ENCODE results near the gene ZNF483.

DNA sequence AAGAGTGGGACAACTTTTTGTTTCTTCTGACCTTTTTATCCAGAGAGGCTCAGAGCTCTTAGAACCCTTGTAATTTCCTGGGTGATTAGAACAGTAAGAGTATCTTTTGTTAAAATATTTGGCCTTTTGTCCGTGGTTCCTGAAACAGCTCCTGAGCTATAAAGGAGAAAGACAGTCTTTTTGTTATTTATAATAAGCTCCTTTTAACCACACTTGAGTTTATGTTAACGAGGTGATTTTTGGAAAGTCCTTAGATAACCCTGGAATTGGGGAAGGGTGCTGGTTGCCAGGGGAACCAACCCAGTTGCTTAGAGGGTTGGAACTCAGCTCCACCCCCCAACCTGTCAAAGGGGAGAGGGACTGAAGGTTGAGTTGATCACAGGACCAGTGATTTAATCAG is 4.8 kb downstream of the ZNF483 start:
- TF ChIP-seq, protein P1, sequence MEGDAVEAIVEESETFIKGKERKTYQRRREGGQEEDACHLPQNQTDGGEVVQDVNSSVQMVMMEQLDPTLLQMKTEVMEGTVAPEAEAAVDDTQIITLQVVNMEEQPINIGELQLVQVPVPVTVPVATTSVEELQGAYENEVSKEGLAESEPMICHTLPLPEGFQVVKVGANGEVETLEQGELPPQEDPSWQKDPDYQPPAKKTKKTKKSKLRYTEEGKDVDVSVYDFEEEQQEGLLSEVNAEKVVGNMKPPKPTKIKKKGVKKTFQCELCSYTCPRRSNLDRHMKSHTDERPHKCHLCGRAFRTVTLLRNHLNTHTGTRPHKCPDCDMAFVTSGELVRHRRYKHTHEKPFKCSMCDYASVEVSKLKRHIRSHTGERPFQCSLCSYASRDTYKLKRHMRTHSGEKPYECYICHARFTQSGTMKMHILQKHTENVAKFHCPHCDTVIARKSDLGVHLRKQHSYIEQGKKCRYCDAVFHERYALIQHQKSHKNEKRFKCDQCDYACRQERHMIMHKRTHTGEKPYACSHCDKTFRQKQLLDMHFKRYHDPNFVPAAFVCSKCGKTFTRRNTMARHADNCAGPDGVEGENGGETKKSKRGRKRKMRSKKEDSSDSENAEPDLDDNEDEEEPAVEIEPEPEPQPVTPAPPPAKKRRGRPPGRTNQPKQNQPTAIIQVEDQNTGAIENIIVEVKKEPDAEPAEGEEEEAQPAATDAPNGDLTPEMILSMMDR (conservative IDR thresholded peaks at IDR 0.05 in 1 of 2, IDR thresholded peaks at IDR 0.05 in 1 of 2; ENCODE audit: low read depth in 1 of 2, low read length in 2 of 2): no peak
- no peak for TF ChIP-seq EZH2 (IDR thresholded peaks at IDR 0.05; ENCODE audit: low read length, missing control alignments)

Data from fibroblast of lung (primary cell).